LNCAP (cell line): Measurements from ENCODE around the gene ESRRG.

ENCODE experiments used
- CTCF ChIP-seq: fragments of 450-650 bp; IDR thresholded peaks from 2 replicates; pipeline ENCODE4 v1.5.1; 2017; ENCODE audit warnings: mild to moderate bottlenecking

ESRRG gene

DNA sequence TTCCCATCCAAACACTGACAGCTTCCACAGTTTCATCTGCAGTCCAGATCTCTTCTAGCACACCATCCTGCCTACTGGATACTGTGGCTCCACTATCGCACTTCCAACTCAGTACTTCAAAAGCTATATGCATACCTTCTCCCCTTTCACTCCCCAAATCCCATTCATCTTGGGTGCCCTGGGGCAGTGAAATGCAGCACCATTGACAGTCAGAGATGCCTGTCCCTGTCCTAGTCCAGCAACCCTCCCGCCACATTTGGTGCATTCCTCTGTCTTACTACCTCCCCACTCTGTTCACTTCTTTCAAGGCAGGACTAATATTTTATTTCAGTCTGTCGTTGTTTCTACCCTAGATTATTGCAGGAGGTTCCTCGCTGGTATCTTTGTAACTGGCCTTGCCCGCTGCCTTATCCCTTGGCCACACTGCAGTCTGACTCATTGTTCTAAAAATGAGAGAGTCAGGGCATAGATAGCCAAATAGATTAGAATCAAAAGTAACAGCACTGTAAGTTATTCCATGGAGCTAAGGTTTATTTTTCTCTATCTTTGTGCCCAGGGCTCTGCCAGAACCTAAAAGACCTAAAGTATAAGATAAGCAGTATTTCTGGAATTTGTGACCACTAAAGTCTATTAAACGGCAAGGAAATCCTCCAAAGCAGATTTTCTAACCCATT, 96.7 kb downstream of the ESRRG start:
- no peak for TF ChIP-seq CTCF

- TF ChIP-seq CTCF, result no peak
Observed at GRCh38 chr1:216621536-216621935, 101.7 kb downstream of the ESRRG start.

- no peak for TF ChIP-seq CTCF
Observed at GRCh38 chr1:216617081-216617875, 106.0 kb downstream of the ESRRG start.

- no peak for TF ChIP-seq CTCF
Observed at GRCh38 chr1:216616425-216616824, 106.8 kb downstream of the ESRRG start.

- no peak for TF ChIP-seq CTCF
Observed at GRCh38 chr1:216614011-216614934, 109.0 kb downstream of the ESRRG start.

DNA sequence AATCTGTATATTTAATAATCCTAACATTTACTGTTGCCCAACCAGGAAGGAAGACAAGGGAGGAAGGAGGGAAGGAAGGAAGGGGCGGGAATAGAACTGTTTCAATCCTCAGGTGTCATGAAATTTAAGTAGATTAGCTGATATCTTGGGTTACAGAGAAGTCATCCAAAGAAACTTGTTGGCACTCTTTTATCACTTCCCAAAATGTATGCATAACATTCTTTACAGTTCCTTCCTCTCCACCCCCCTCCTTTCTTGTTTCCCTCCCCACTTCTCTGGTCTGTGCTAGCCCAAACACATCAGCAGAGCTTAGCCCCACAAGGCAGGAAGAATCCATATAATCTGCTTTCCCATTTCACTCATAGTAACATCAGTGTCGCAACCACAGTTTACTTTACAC, 110.9 kb downstream of the ESRRG start:
- no peak for TF ChIP-seq CTCF

DNA sequence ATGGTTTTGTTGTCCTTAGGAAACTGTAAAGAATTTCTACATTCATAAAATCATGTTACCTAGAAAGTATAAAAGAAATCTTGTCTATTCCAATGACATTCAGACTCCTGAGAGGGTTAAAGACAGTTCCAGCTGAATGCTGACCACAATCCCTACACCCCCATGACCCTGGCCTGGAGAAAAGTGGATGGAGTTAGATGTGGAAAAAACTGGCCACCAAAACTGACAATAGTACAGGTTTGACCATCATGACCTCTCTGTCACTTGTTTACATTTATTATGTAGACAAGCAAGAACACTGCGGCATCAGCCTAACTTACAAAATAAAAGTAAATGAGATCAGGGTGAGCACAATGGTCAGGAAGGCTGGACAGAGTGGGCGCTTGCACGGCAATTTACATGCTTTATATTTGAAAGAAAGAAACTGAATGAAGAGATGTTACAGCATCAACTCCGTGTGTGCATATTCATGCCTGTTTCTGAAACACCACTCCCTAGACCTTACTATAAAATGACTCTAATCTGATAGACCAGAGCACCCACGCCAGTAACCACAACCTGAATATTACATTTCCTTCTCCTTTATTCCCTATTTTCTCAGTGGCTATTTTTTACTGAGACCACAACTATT, 116.0 kb downstream of the ESRRG start:
- TF ChIP-seq CTCF, result no peak
